Peyer's patch (tissue), 4 donors: Measurements from ENCODE around the gene TMEM132E.

Experiments
- CTCF ChIP-seq, 6 experiments: fragments of 450-650 bp in 4 of 6; fragments of 200-600 bp in 2 of 6; sonication (generic) in 1 of 6; IDR thresholded peaks; one replicate each; pipeline ENCODE4 v1.5.1; 2017 to 2019; ENCODE audit warnings: antibody characterized with exemption in 6 of 6, mild to moderate bottlenecking in 3 of 6, moderate library complexity in 1 of 6
- POLR2A ChIP-seq, 2 donors: fragments of 450-650 bp; IDR thresholded peaks; one replicate each; pipeline ENCODE4 v1.5.1; 2017; ENCODE audit warnings: antibody characterized with exemption in 2 of 2, mild to moderate bottlenecking in 2 of 2, moderate library complexity in 2 of 2

- no peak for TF ChIP-seq CTCF (IDR thresholded peaks at IDR 0.05)
- TF ChIP-seq POLR2A (IDR thresholded peaks at IDR 0.05), result no peak
Measured at GRCh38 chr17:34561328-34561727, 18.1 kb upstream of the TMEM132E start.
